NCI-H2196 (cell line): ENCODE results near the gene DOCK10.

Source experiments
- DNase-seq: peaks from one replicate; lab custom pipeline; 2025; ENCODE audit not compliant: unreplicated experiment; lab: John Stamatoyannopoulos, UW

DOCK10 gene

DNA sequence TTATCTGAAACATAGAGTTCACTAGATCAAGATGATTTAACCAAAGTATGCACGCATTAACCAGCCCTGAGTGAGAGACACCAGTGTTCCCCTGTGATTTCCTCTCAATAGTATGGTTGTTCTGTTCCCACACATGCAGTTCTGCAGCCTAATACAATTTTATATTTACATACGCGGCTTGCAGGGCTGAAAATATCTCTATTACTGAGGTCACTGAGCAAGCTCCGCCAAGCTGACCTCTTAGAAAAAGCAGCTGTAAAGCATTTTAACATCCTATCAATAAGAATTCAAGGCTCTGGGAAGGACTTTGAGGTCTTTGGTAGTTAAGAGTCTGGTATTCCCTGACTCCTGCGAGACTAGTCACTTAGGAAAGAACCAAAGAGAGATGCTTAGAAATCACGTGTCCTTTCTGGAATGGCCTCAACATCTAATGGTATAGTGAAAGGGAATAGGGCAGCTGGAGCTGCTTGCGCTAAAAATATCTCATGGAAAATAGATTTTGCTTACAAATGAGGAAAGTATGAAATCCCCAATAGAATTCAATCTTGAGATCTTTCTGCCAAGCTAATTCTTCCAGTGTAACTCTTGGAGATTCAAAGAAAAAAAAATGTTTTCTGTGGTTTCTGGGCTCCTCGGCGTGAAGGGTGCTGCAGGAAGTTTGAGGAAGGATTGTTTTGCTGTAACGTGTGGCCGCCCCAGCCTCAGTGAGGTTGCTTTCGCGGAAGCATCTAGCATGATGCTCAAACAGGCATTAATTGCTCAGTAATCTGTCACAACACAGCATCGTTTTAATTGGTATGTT, 59.2 kb downstream of the DOCK10 start:
- no peak for DNase-seq

- no peak for DNase-seq
These were observed 60.0 kb downstream of the DOCK10 start for GRCh38 chr2:224982226-224982625.

DNA sequence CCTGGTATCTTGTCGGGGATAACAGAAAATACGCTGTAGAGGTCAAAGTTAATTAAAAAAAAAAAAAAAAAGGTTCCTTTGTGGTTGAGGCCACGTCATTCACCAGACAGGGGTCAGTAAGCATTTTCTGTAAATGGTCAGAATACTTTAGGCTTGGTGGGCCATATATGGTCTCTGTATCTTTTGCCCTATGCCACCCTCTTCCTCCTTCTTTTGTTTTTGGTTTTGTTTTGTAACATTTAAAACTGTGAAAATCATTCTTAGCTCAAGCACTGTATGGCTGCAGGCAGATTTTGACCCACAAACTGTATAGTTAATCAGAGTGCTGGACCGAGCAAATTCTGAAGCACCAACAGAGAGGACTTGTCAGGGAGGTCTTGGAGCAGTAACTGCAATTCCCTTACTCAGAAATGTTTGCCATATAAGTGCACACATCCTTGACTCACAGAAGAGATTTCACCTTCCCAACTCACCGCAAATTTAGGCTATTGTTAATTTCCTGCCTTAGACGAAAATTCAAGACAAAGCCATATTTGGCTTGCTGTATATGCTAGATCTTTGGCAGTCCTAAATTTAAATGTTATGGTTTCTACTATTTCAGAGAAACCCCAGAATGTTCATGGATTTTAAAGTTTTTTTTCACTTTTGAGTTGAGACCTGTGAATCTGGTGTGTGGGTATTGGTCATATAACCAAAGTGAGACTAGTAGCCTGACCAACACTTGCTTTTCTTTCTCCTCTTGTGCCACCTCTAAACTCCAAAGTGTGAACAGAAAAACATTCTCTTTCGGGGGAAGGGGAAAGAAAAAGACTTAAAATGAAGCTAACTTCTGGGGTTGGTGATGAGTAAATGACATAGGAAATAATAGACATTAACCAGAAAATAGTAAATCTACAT, 65.4 kb downstream of the DOCK10 start:
- DNase-seq = no peak

- DNase-seq = no peak
These were observed 66.5 kb downstream of the DOCK10 start for GRCh38 chr2:224975761-224976160.

DNA sequence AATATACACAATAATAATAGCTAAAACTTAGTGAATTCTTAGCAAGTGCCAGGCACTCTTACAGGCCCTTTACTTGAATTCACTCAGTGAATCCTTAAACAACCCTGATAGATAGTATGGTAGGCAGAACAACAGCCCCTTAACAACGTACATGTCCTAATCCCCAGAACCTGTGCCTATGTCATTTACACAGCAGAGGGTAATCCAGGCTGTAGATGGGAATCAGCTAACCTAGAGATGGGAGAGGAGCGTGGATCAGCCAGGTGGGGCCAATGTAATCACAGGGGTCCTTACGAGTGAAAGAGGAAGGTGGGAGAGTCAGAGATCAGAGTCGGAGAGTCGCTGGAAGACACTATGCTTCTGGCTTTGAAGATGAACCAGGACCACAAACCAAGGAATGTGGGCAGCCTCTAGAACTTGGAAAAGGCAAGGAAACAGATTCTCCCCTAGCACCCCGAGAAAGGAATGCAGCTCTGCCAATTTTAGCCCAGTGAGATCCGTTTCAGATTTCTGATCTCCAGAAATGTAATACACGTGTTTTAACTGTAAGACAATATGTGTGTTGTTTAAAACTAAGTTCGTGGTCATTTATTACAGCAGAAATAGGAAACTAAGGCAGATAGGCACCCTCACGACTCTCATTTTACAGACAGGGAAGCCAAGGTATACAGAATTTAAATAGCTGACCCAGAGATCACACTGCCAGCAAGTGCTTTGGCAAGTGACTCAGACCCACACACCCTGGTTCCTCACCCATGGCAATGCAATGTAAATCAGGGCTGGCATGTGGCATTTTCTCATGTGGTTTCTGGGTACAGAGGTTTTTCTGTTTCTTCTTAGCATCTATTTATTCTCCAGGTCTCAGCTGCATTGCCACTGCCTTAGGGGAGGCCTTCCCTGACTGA, 68.9 kb downstream of the DOCK10 start:
- DNase-seq = no peak

DNA sequence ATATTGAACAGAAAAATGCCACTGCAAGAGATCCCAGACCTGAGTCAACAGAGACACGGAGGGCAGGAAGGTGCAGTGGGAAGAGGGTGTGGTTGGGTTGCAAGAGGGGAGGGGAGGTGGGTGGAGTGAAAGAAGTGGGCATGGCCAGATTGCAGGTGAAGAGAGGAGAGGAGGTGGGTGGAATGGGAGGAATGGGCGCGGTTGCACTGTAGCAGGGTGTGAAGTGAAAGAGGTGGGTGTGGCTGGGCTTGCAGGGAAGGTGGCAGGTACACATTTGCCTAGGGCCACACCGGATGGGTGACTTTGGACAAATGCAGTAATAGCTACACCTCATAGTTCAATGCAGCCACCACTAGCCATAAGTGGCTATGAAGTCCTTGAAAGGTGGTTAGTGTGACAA, 71.1 kb downstream of the DOCK10 start:
- no peak for DNase-seq

GRCh38 chr2:224970311-224970710, 72.0 kb downstream of the DOCK10 start:
- no peak for DNase-seq

- no peak for DNase-seq
These were observed 72.5 kb downstream of the DOCK10 start for GRCh38 chr2:224969633-224970260.

- DNase-seq = no peak
These were observed 73.2 kb downstream of the DOCK10 start for GRCh38 chr2:224969095-224969494.

DNA sequence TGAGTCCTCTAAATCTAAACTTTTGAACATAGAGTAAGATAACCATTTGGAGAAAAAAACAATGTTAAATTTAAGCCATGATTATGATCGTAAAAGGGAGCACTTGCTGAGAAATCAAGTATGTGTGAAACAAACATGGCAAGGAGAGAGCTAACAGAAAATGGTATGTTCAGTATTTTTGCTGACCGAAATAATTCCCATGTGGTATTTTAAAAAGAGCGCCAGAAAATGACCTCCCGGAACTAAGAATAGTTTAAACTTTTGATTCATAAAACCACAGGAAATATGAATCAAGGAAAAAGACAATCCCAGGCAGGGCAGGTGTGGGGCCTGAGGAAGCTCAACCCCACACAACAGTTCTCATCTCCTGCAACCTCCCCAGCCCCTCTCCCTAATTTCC, 74.2 kb downstream of the DOCK10 start:
- no peak for DNase-seq

DNA sequence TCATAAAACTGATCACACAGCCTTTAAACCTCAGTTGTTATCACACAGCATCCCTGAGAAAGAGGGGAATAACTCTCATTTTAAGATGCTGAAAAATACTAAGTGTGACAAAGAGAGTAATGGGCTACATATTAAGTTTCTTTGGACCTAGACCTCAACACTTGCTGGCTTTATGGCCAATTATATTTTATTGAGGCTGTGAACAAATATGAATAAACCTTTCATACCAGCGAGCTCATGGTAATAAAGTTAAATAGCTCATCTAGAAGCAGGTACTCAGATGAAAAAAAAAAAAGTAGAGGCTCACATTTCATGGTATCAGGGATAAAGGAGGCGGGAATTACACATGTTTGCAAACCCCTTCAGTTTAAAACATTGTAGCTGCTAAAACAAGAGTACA, 75.7 kb downstream of the DOCK10 start:
- DNase-seq = no peak

DNA sequence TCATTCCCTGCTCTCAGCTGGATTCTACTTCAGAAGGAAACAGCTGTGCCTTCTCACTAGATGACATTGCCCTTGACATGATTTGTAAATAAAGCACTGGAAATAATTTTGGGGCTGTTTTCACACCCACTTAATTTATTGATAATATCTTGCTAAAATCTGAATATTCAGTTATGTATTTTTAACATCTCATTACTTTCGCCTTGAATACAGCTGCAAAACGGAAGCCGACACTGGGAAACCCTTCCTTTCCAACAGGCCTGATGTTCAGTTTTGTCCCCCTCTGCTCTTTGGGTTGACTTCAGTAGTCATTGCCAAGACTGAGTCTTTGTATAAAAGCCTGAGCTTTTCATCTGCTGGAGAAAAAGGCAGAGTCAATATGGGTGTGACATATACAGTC, 82.7 kb downstream of the DOCK10 start:
- no peak for DNase-seq

DNA sequence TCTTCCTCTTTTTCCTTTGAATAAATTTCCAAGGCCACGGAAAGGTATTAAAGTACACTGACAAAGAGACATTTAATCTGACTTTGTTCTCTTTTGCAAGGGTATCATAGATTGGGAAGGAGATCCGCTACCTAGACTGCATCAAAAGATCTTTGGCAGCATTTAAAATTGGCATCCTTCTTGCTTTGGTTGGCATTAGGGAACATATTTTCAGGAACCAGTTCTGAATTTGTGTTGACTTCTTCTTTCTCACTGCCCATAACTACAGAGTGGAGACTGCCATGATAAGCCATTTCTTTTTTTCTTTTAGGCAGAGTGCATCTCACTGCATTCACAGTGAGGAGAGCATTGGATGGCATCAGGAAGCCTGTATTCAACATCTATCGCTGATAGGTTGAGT, 83.4 kb downstream of the DOCK10 start:
- DNase-seq = no peak

DNA sequence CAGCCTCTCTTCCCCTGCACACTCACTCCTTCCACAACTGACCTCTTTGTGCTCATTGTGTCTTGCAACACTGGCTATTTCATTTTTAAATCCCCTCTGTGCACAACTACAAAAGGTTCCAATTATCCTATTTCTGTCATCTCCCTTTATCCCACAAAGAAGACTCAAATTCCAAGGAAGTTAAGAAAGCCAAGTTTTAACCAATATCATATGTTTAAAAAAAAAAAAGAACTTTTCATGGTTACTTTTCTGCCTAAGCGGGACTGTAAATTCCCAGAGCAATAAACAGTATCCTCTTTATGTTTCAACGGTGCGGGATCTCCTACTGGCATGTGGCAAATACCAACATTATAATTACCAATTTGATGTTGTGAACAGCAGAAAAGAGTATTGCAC, 83.8 kb downstream of the DOCK10 start:
- DNase-seq = no peak

DNA sequence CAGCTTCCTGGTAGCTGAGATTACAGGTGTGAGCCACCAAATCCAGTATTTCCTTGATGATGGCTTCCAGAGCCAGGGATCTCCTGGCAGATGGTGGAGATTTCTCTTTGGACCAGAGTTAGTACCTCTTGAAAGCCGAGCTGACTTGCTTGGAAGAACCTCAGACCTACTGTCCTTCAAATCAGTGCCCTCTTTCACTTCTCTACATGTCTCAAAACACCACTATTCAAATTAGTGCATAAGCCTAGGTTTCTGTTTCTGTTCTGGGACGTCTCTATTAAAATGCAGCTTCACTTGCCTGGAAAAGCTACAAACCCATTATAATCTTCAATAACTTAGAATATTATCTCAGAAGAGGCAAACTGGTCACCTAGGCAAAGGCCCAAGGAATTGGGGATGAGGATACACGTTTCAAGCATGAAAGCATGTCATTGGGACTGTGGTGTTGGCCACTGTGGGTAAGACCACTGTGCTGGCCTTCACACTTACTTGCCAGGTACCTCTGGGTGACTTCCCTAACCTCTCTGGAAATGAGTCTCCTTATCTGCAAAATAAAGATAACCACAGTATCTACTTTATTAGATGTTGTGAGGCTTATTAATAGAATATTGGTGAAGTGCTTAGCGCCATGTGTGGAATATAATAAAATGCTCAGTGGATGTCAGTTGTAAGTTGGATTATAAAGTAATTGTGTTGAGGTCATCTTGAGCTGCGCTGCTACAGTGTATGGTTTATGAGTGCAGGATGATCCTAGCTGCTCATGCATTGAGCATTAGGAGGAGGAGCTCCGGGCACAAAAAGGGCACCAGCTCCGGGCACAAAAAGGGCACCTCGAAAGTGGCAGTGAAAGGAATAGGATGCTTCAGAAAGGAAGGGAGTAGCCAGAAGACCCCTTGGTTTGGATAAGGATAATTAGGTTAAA, 84.5 kb downstream of the DOCK10 start:
- DNase-seq = no peak

DNA sequence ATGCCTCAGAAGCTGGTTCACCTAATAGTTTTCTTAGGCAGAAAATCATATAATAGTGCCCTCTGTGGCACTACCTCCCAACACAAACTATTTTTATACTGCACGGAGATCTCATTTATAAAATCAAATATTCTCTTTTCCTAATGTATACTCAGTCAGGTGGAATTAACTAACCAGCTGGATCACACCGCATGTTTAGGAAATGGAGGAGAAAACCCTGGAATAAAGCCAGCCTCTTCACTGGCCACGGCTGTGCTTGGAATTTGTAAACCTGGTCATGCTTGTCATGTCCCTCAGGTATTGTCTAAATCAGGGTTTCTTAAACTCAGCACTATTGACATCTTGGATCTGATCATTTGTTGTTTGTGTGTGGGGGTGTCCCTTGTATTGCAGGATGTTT, 85.6 kb downstream of the DOCK10 start:
- no peak for DNase-seq

GRCh38 chr2:224954980-224955379, 87.3 kb downstream of the DOCK10 start:
- no peak for DNase-seq

- no peak for DNase-seq
These were observed 89.2 kb downstream of the DOCK10 start for GRCh38 chr2:224952936-224953657.
